ENCODE measurements around the gene SH3PXD2A. TPM values are rescaled to one million over a fixed set of nuclear protein-coding genes. Genes with fewer than 3 reads are reported as not detected.
"Not testable (repeated sequence)": the region's sequence is repeated elsewhere in the genome, so short reads cannot be mapped to it uniquely, and the experiment has no call there.

SH3PXD2A gene
- total RNA-seq, 1 donor from 2014 or later: 8.3 TPM

- intact Hi-C loops (cut with micrococcal nuclease): no loop called here
- Mint-ChIP-seq H3K4me3 (no peak overlapping the region), H3K27ac (no peak overlapping the region), H3K27me3 (no peaks in the 10 kb centered on the region), H3K9me3 (no peaks in the 10 kb centered on the region), H3K4me1 (peaks cover 16% of the 10 kb centered on the region), H3K36me3 (ENCODE audit: low read depth) (peaks cover 10% of the 10 kb centered on the region)
- DNase-seq: no peak
Measured at GRCh38 chr10:103663802-103664201, 191.6 kb downstream of the SH3PXD2A start.

GRCh38 chr10:103663236-103663635 is 192.1 kb downstream of the SH3PXD2A start:
- no peaks in the 10 kb centered on the region for H3K9me3 Mint-ChIP-seq
- intact Hi-C loops (cut with micrococcal nuclease): no loop called here
- DNase-seq: no peak
- H3K27me3 Mint-ChIP-seq: no peaks in the 10 kb centered on the region
- H3K4me1 Mint-ChIP-seq: peaks cover 10% of the 10 kb centered on the region
- H3K4me3 Mint-ChIP-seq: no peak overlapping the region
- H3K27ac Mint-ChIP-seq: no peak overlapping the region
- H3K36me3 Mint-ChIP-seq (ENCODE audit: low read depth): peaks cover 14% of the 10 kb centered on the region

- intact Hi-C loops (cut with micrococcal nuclease); H3K9me3 Mint-ChIP-seq; H3K27me3 Mint-ChIP-seq; H3K4me3 Mint-ChIP-seq; DNase-seq; H3K27ac Mint-ChIP-seq: not testable (repeated sequence)
- peaks cover 10% of the 10 kb centered on the region for H3K4me1 Mint-ChIP-seq
- peaks cover 20% of the 10 kb centered on the region for H3K36me3 Mint-ChIP-seq (ENCODE audit: low read depth)
Measured at GRCh38 chr10:103662704-103663103, 192.7 kb downstream of the SH3PXD2A start.

- Mint-ChIP-seq H3K27ac (peak overlapping the region; percentile 89), H3K36me3 (ENCODE audit: low read depth) (peaks cover 30% of the 10 kb centered on the region), H3K4me1 (peaks cover 10% of the 10 kb centered on the region), H3K4me3 (peak overlapping the region; percentile 94), H3K9me3 (peaks cover 5% of the 10 kb centered on the region), H3K27me3 (no peaks in the 10 kb centered on the region)
- intact Hi-C loops (cut with micrococcal nuclease): no loop called here
- peak; percentile 85 for DNase-seq
Measured at GRCh38 chr10:103661198-103661950, 194.0 kb downstream of the SH3PXD2A start.

GRCh38 chr10:103660364-103661197 is 194.8 kb downstream of the SH3PXD2A start:
- peak; percentile 72 for DNase-seq
- peaks cover 8% of the 10 kb centered on the region for H3K4me1 Mint-ChIP-seq
- H3K27ac Mint-ChIP-seq: peak overlapping the region; percentile 89
- intact Hi-C loops (cut with micrococcal nuclease): loop anchor here (1.0 kb wide), 1 partner anchor 26 kb away; no protein-coding TSS in a partner anchor
- no peaks in the 10 kb centered on the region for H3K27me3 Mint-ChIP-seq
- peaks cover 5% of the 10 kb centered on the region for H3K9me3 Mint-ChIP-seq
- H3K4me3 Mint-ChIP-seq: peak overlapping the region; percentile 94
- peaks cover 33% of the 10 kb centered on the region for H3K36me3 Mint-ChIP-seq (ENCODE audit: low read depth)

GRCh38 chr10:103659674-103660363 is 195.6 kb downstream of the SH3PXD2A start:
- intact Hi-C loops (cut with micrococcal nuclease): loop anchor here (1.0 kb wide), 1 partner anchor 26 kb away; no protein-coding TSS in a partner anchor
- Mint-ChIP-seq H3K36me3 (ENCODE audit: low read depth) (peaks cover 33% of the 10 kb centered on the region), H3K27ac (peak overlapping the region; percentile 89), H3K9me3 (peaks cover 5% of the 10 kb centered on the region), H3K27me3 (no peaks in the 10 kb centered on the region), H3K4me1 (peaks cover 8% of the 10 kb centered on the region), H3K4me3 (peak overlapping the region; percentile 94)
- DNase-seq: peak; percentile 91

GRCh38 chr10:103658049-103658577 is 197.3 kb downstream of the SH3PXD2A start:
- intact Hi-C loops (cut with micrococcal nuclease): no loop called here
- peaks cover 11% of the 10 kb centered on the region for H3K4me1 Mint-ChIP-seq
- DNase-seq: no peak
- peaks cover 5% of the 10 kb centered on the region for H3K9me3 Mint-ChIP-seq
- H3K27ac Mint-ChIP-seq: no peak overlapping the region
- no peaks in the 10 kb centered on the region for H3K27me3 Mint-ChIP-seq
- no peak overlapping the region for H3K4me3 Mint-ChIP-seq
- H3K36me3 Mint-ChIP-seq (ENCODE audit: low read depth): peaks cover 33% of the 10 kb centered on the region

GRCh38 chr10:103657061-103657591 is 198.2 kb downstream of the SH3PXD2A start:
- Mint-ChIP-seq H3K4me3 (no peak overlapping the region), H3K36me3 (ENCODE audit: low read depth) (peaks cover 33% of the 10 kb centered on the region), H3K9me3 (peaks cover 5% of the 10 kb centered on the region), H3K4me1 (peaks cover 15% of the 10 kb centered on the region), H3K27me3 (no peaks in the 10 kb centered on the region), H3K27ac (no peak overlapping the region)
- intact Hi-C loops (cut with micrococcal nuclease): no loop called here
- no peak for DNase-seq

- DNase-seq: no peak
- no peak overlapping the region for H3K27ac Mint-ChIP-seq
- no peaks in the 10 kb centered on the region for H3K27me3 Mint-ChIP-seq
- intact Hi-C loops (cut with micrococcal nuclease): no loop called here
- no peak overlapping the region for H3K4me3 Mint-ChIP-seq
- H3K36me3 Mint-ChIP-seq (ENCODE audit: low read depth): peaks cover 32% of the 10 kb centered on the region
- H3K4me1 Mint-ChIP-seq: peaks cover 13% of the 10 kb centered on the region
- peaks cover 5% of the 10 kb centered on the region for H3K9me3 Mint-ChIP-seq
Measured at GRCh38 chr10:103654925-103655324, 200.5 kb downstream of the SH3PXD2A start.

- Mint-ChIP-seq H3K27ac (no peak overlapping the region), H3K36me3 (ENCODE audit: low read depth) (peaks cover 25% of the 10 kb centered on the region), H3K4me3 (no peak overlapping the region), H3K27me3 (no peaks in the 10 kb centered on the region), H3K4me1 (peaks cover 7% of the 10 kb centered on the region), H3K9me3 (peaks cover 5% of the 10 kb centered on the region)
- DNase-seq: no peak
- intact Hi-C loops (cut with micrococcal nuclease): no loop called here
Measured at GRCh38 chr10:103653581-103654037, 201.8 kb downstream of the SH3PXD2A start.

- H3K9me3 Mint-ChIP-seq: peaks cover 4% of the 10 kb centered on the region
- H3K4me1 Mint-ChIP-seq: peaks cover 7% of the 10 kb centered on the region
- intact Hi-C loops (cut with micrococcal nuclease): no loop called here
- DNase-seq: peak; percentile 74
- H3K27ac Mint-ChIP-seq: no peak overlapping the region
- H3K4me3 Mint-ChIP-seq: no peak overlapping the region
- H3K36me3 Mint-ChIP-seq (ENCODE audit: low read depth): peaks cover 16% of the 10 kb centered on the region
- H3K27me3 Mint-ChIP-seq: no peaks in the 10 kb centered on the region
Measured at GRCh38 chr10:103652599-103653281, 202.6 kb downstream of the SH3PXD2A start.

- DNase-seq: no peak
- Mint-ChIP-seq H3K36me3 (ENCODE audit: low read depth) (peaks cover 8% of the 10 kb centered on the region), H3K4me3 (no peak overlapping the region), H3K27ac (no peak overlapping the region), H3K27me3 (no peaks in the 10 kb centered on the region), H3K4me1 (peaks cover 7% of the 10 kb centered on the region), H3K9me3 (no peaks in the 10 kb centered on the region)
- intact Hi-C loops (cut with micrococcal nuclease): no loop called here
Measured at GRCh38 chr10:103651783-103652476, 203.4 kb downstream of the SH3PXD2A start.
